Fibroblast of the aortic adventitia (primary cell): Measurements from ENCODE around the gene MPO. TPM values are rescaled to one million over a fixed set of nuclear protein-coding genes. Genes with fewer than 3 reads are reported as not detected.

Experiments used
- DNase-seq: peaks from one replicate; pipeline ENCODE4 v3.0.0-alpha.2; 2010; ENCODE audit warnings: low read depth
- H3K4me3 ChIP-seq: 2 replicates; pipeline ENCODE4 v1.5.1; 2011; ENCODE audit warnings: low read depth, mild to moderate bottlenecking, control low read depth, low read length, moderate library complexity
- total RNA-seq: library from RNA; depleted of rRNA; stranded (reverse); fragments of >200 nt; gene quantifications from 2 replicates; pipeline ENCODE4 v1.2.3, GENCODE V29; 2012; ENCODE audit warnings: low replicate concordance
- TF ChIP-seq, protein P1 (sequence below): IDR thresholded peaks from 2 replicates; pipeline ENCODE4 v1.5.1; 2011; ENCODE audit warnings: mild to moderate bottlenecking, low read length, control low read depth, inconsistent platforms; ENCODE audit not compliant: insufficient read depth

The MPO gene
- total RNA-seq, 1 donor, result 0.09 TPM

DNA sequence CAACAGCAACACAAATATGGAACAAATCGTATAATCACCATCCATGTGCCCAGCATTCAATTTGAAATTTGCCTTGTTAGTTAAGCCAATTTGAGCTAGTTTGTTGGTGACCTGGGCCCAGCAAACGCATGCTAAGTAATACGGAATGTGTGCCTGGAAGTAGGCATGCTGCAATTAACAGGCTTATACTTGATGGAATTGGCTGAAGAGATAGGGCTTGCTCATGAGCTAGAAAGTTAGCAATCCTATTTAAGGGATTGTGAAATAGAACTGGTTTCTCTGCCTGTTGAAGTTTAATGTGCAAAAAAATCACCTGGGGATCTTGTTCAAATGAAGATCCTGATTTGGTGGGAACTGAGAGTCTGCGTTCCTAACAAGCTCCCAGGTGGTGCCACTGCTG, 50.9 kb downstream of the MPO start:
- TF ChIP-seq, protein P1, sequence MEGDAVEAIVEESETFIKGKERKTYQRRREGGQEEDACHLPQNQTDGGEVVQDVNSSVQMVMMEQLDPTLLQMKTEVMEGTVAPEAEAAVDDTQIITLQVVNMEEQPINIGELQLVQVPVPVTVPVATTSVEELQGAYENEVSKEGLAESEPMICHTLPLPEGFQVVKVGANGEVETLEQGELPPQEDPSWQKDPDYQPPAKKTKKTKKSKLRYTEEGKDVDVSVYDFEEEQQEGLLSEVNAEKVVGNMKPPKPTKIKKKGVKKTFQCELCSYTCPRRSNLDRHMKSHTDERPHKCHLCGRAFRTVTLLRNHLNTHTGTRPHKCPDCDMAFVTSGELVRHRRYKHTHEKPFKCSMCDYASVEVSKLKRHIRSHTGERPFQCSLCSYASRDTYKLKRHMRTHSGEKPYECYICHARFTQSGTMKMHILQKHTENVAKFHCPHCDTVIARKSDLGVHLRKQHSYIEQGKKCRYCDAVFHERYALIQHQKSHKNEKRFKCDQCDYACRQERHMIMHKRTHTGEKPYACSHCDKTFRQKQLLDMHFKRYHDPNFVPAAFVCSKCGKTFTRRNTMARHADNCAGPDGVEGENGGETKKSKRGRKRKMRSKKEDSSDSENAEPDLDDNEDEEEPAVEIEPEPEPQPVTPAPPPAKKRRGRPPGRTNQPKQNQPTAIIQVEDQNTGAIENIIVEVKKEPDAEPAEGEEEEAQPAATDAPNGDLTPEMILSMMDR, result no peak
- DNase-seq, result no peak
- no peak overlapping the region for H3K4me3 ChIP-seq

DNA sequence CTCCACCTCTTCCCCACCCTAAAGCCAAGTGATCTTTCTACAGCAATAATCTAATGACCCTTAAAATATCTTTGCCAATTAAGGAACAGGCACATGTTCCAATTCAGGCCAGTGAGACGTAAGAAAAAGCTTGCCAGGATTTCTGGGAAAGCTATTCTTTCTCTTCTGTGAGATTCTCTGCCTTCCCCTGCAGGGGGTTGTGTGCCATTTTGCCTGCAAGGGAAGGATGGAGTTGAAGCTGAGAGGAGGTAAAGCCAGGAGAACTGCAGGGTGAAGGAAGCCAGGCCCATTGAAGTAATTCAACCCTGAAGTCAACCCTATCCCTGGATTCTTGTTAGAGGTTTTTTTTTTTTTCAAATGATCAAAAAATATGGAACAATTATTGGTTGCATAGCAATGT, 51.4 kb downstream of the MPO start:
- no peak for DNase-seq
- no peak overlapping the region for H3K4me3 ChIP-seq
- TF ChIP-seq, protein P1, result no peak

DNA sequence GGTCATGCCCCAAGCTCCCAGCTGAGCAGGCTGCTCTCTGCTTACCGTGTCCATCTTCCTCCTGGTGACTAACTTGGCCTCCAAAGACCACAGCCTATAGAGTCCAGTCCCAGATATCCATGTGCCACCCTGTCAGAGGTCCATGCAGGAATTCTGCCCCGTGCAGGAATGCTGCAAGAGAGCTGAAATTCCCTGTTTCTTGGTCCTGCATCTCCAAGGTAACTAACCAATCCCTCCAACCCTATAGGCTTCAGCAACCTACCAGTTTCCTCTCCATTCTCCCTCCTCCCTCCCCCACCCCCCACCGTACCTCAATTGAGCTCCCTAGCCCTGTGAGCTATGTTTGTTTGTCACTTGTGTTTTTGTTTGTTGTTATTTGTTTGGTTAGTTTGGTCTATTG, 52.1 kb downstream of the MPO start:
- TF ChIP-seq, protein P1, result no peak
- DNase-seq, result no peak
- H3K4me3 ChIP-seq, result no peak overlapping the region

DNA sequence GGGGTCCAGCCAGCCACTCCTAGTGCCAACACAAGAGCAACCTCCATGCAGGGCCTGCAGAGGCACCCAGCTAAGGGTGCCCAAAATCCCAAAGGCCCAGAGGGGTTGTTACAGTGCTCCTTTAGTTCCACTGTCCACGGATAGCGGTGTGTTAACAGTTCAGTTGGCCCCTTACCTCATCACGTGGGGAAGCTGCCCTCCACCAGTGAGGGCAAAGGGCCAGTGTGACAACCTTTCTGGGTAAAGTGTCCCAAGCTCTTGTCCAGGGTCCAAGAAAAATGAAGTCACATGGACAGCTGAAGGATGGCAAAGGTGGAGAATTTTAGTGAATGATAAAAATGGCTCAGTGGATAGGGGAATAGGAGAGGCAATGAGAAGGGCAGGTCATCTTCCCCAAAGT, 53.0 kb downstream of the MPO start:
- TF ChIP-seq, protein P1, result no peak
- H3K4me3 ChIP-seq, result no peak overlapping the region
- no peak for DNase-seq

DNA sequence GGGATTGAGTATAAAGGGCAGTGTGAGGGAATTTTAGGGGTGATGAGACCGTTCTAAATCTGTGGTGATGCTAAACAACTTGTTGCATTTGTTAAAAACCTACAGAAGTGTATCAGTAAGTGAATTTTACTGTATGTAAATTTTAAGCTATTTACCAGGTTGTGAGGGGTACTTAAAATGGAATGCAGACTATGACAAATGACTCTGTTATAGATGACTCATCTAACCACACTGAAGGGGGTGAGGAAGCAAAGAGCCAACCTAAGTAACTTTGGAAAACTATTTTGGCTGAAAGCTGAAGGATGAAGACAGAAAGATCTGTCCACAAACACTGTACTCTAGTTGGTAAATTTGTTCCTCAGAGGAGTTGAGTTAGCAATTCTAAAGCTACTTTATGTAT, 56.4 kb downstream of the MPO start:
- no peak overlapping the region for H3K4me3 ChIP-seq
- TF ChIP-seq, protein P1, result no peak
- peak; percentile 53 for DNase-seq

Other genes starting within 250 kb of the MPO start
- 15.0 and 17.4 TPM in 2 replicates for gene DYNLL2, start 197.5 kb downstream of the MPO start, total RNA-seq
- gene OR4D1, start 132.6 kb downstream of the MPO start, total RNA-seq, result not detected in 2 replicates
- not detected in 2 replicates for gene OR4D2, start 114.0 kb downstream of the MPO start, total RNA-seq
- not detected in 2 replicates for gene EPX, start 88.2 kb downstream of the MPO start, total RNA-seq
- 10.6 and 16.6 TPM in 2 replicates for gene MKS1, start 61.7 kb downstream of the MPO start, total RNA-seq
- gene LPO, start 42.4 kb downstream of the MPO start, total RNA-seq, result not detected in 2 replicates
- 0.18 and 1.1 TPM in 2 replicates for gene TSPOAP1, start 47.9 kb upstream of the MPO start, total RNA-seq
- gene SUPT4H1, start 71.3 kb upstream of the MPO start, total RNA-seq, result 18.2 and 34.9 TPM in 2 replicates
- under 0.01 and 0.49 TPM in 2 replicates for gene RNF43, start 136.6 kb upstream of the MPO start, total RNA-seq
- 0.16 TPM in 1 of 2 replicates, not detected in the other for gene HSF5, start 207.5 kb upstream of the MPO start, total RNA-seq
- 33.3 and 49.8 TPM in 2 replicates for gene MTMR4, start 233.7 kb upstream of the MPO start, total RNA-seq